Adrenal gland (tissue), 5 donors: ENCODE measurements around the gene CNGA1.

Experiments
- CTCF ChIP-seq, 6 experiments: fragments of 450-650 bp in 4 of 6; fragments of 200-600 bp in 2 of 6; sonication (generic) in 1 of 6; IDR thresholded peaks; 1 replicate in 5 of 6; 2 replicates in 1 of 6; pipeline versions ENCODE4 v1.5.1 to v1.8.0; 2016 to 2021; ENCODE audit warnings: antibody characterized with exemption in 6 of 6, mild to moderate bottlenecking in 2 of 6, moderate library complexity in 1 of 6
- POLR2A ChIP-seq, 2 donors: fragments of 450-650 bp; IDR thresholded peaks; one replicate each; pipeline ENCODE4 v1.6.1; 2017; ENCODE audit warnings: antibody characterized with exemption in 2 of 2, mild to moderate bottlenecking in 2 of 2, moderate library complexity in 1 of 2
- donor health status: DM: no; HTN: no; CAD: no.

- TF ChIP-seq CTCF (IDR thresholded peaks at IDR 0.05) (peak in 1 of 6 experiments; percentile 6), POLR2A (IDR thresholded peaks at IDR 0.05) (peak; percentile 81 to 90)
Observed at GRCh38 chr4:47914220-47914925, 102.1 kb downstream of the CNGA1 start, which contains the start of gene NFXL1.
